GM23338 (cell line): Measurements from ENCODE around the gene DTNA. TPM values are rescaled to one million over a fixed set of nuclear protein-coding genes. Genes with fewer than 3 reads are reported as not detected.
A peak's percentile ranks its signal among the peaks of the same experiment; 100 is the strongest.

Source experiments
- ATAC-seq: fragments of 200-7000 bp; cut with Tn5 transposase; 3 replicates; pipeline ENCODE4 v1.9.1; 2020
- DNase-seq: peaks from one replicate; pipeline ENCODE4 v3.0.0-alpha.2; 2015; ENCODE audit warnings: low spot score
- H2AFZ ChIP-seq: fragments of 200-600 bp; sonication (generic); 2 replicates; pipeline ENCODE4 v1.8.0; 2016; ENCODE audit warnings: antibody characterized with exemption, mild to moderate bottlenecking, moderate library complexity
- H3F3A ChIP-seq: fragments of 200-600 bp; sonication (generic); replicated peaks from 2 replicates; pipeline ENCODE4 v1.8.0; 2017; ENCODE audit warnings: antibody characterized with exemption, mixed run types, low read depth
- H3K27ac ChIP-seq: fragments of 200-600 bp; sonication (generic); 2 replicates; pipeline ENCODE4 v1.6.1; 2016; ENCODE audit warnings: low read depth
- H3K27me3 ChIP-seq: fragments of 200-600 bp; sonication (generic); 2 replicates; pipeline ENCODE4 v1.8.0; 2016; ENCODE audit warnings: mild to moderate bottlenecking, mixed run types, moderate library complexity; ENCODE audit not compliant: insufficient read depth
- H3K36me3 ChIP-seq: fragments of 200-600 bp; sonication (generic); 2 replicates; pipeline ENCODE4 v1.8.0; 2016; ENCODE audit warnings: mild to moderate bottlenecking; ENCODE audit not compliant: insufficient read depth
- H3K4me1 ChIP-seq: fragments of 200-600 bp; sonication (generic); 2 replicates; pipeline ENCODE4 v1.8.0; 2016; ENCODE audit warnings: mild to moderate bottlenecking, moderate library complexity; ENCODE audit not compliant: insufficient read depth
- H3K4me2 ChIP-seq: fragments of 200-600 bp; sonication (generic); 2 replicates; pipeline ENCODE4 v1.7.1; 2017; ENCODE audit warnings: mixed run types
- H3K4me3 ChIP-seq: fragments of 200-600 bp; sonication (generic); 2 replicates; pipeline ENCODE4 v1.6.1; 2016; ENCODE audit warnings: mixed run types
- H3K79me2 ChIP-seq: fragments of 200-600 bp; sonication (generic); replicated peaks from 2 replicates; pipeline ENCODE4 v1.8.0; 2017; ENCODE audit warnings: mild to moderate bottlenecking; ENCODE audit not compliant: insufficient read depth
- H3K9me2 ChIP-seq: fragments of 200-600 bp; sonication (generic); 2 replicates; pipeline ENCODE4 v1.8.0; 2017; ENCODE audit not compliant: insufficient read depth
- H4K20me1 ChIP-seq: fragments of 200-600 bp; sonication (generic); replicated peaks from 2 replicates; pipeline ENCODE4 v1.8.0; 2017; ENCODE audit warnings: mild to moderate bottlenecking; ENCODE audit not compliant: insufficient read depth
- H3K27ac Mint-ChIP-seq: 2 replicates; pipeline ENCODE4 v1.8.0; 2020; ENCODE audit warnings: inconsistent platforms, mild to moderate bottlenecking, moderate library complexity, mixed read lengths
- H3K27me3 Mint-ChIP-seq: 3 replicates; pipeline ENCODE4 v1.8.0; 2022; ENCODE audit warnings: low read depth, mild to moderate bottlenecking, moderate library complexity, mixed read lengths, inconsistent platforms; ENCODE audit not compliant: insufficient read depth, poor library complexity
- H3K36me3 Mint-ChIP-seq: 3 replicates; pipeline ENCODE4 v1.8.0; 2021; ENCODE audit warnings: low read depth, mild to moderate bottlenecking, inconsistent platforms, moderate library complexity, mixed read lengths
- H3K4me1 Mint-ChIP-seq: 3 replicates; pipeline ENCODE4 v1.8.0; 2020; ENCODE audit warnings: mild to moderate bottlenecking, inconsistent platforms, mixed read lengths
- H3K4me3 Mint-ChIP-seq: 3 replicates; pipeline ENCODE4 v1.8.0; 2021; ENCODE audit warnings: moderate library complexity, mild to moderate bottlenecking, inconsistent platforms, mixed read lengths
- H3K9me3 Mint-ChIP-seq: 3 replicates; pipeline ENCODE4 v1.8.0; 2020; ENCODE audit warnings: moderate library complexity, mild to moderate bottlenecking, inconsistent platforms, mixed read lengths
- CREB1 ChIP-seq: fragments of 250-450 bp; sonication (Bioruptor Pico); IDR thresholded peaks from 2 replicates; pipeline ENCODE4 v1.5.0; 2020; ENCODE audit warnings: low read depth, mild to moderate bottlenecking, moderate library complexity
- EZH2 ChIP-seq: fragments of 200-600 bp; sonication (generic); IDR thresholded peaks from one replicate; pipeline ENCODE4 v1.8.0; 2017; ENCODE audit warnings: antibody characterized with exemption, mild to moderate bottlenecking, low read depth; ENCODE audit not compliant: unreplicated experiment
- EZH2phosphoT487 ChIP-seq: fragments of 200-600 bp; sonication (generic); IDR thresholded peaks from one replicate; pipeline ENCODE4 v1.8.1; 2018; ENCODE audit warnings: antibody characterized with exemption; ENCODE audit not compliant: unreplicated experiment
- JUNB ChIP-seq: IDR thresholded peaks from one replicate; pipeline ENCODE4 v1.6.1; 2016; ENCODE audit warnings: antibody characterized with exemption; ENCODE audit not compliant: unreplicated experiment
- NANOG ChIP-seq: IDR thresholded peaks from 2 replicates; pipeline ENCODE4 v1.6.1; 2016; ENCODE audit warnings: antibody characterized with exemption, borderline replicate concordance
- POLR2AphosphoS5 ChIP-seq: IDR thresholded peaks from 2 replicates; pipeline ENCODE4 v1.6.1; 2016; ENCODE audit warnings: antibody characterized with exemption, low read depth
- STAT1 ChIP-seq: IDR thresholded peaks from one replicate; pipeline ENCODE4 v1.6.1; 2016; ENCODE audit warnings: antibody characterized with exemption; ENCODE audit not compliant: unreplicated experiment
- ZNF114 ChIP-seq: fragments of 250-450 bp; sonication (Bioruptor Pico); IDR thresholded peaks from 2 replicates; pipeline ENCODE4 v1.5.0; 2020; ENCODE audit warnings: mild to moderate bottlenecking, moderate library complexity
- ZNF331 ChIP-seq: fragments of 250-450 bp; sonication (Bioruptor Pico); IDR thresholded peaks from 2 replicates; pipeline ENCODE4 v1.5.0; 2020; ENCODE audit warnings: low read depth, mild to moderate bottlenecking, moderate library complexity
- polyA plus RNA-seq: library from polyadenylated mRNA; unstranded; fragments of >200 nt; fragmentation: Nextera tagmentation; extraction: Ambion mirVana; gene quantifications from 2 replicates; pipeline ENCODE4 v1.2.1, GENCODE V29; 2016
- total RNA-seq: library from RNA; depleted of rRNA; stranded (reverse); fragments of >200 nt; shearing (Covaris generic); gene quantifications from 2 replicates; pipeline ENCODE4 v1.2.3, GENCODE V29; 2014
- TF ChIP-seq, protein P1 (sequence below), 2 experiments: fragments of 200-600 bp in 1 of 2; sonication (generic) in 1 of 2; conservative IDR thresholded peaks; 2 replicates each; pipeline versions ENCODE4 v1.5.1 to v1.6.1; 2016 to 2017; ENCODE audit warnings: antibody characterized with exemption in 2 of 2, low read depth in 2 of 2, mild to moderate bottlenecking in 2 of 2, moderate library complexity in 1 of 2
- TF ChIP-seq, protein P2 (sequence below): IDR thresholded peaks from one replicate; pipeline ENCODE4 v1.6.1; 2018; ENCODE audit warnings: antibody characterized with exemption; ENCODE audit not compliant: unreplicated experiment
- TF ChIP-seq, protein P3 (sequence below): IDR thresholded peaks from 2 replicates; pipeline ENCODE4 v1.6.1; 2016; ENCODE audit warnings: antibody characterized with exemption
- TF ChIP-seq, protein P4 (sequence below): fragments of 250-450 bp; sonication (Bioruptor Pico); IDR thresholded peaks from 2 replicates; pipeline ENCODE4 v1.5.0; 2020; ENCODE audit warnings: mild to moderate bottlenecking, moderate library complexity

DTNA gene
- total and polyA plus RNA-seq, 2 experiments from 2014 or later, result 11.5 to 25.1 TPM

DNA sequence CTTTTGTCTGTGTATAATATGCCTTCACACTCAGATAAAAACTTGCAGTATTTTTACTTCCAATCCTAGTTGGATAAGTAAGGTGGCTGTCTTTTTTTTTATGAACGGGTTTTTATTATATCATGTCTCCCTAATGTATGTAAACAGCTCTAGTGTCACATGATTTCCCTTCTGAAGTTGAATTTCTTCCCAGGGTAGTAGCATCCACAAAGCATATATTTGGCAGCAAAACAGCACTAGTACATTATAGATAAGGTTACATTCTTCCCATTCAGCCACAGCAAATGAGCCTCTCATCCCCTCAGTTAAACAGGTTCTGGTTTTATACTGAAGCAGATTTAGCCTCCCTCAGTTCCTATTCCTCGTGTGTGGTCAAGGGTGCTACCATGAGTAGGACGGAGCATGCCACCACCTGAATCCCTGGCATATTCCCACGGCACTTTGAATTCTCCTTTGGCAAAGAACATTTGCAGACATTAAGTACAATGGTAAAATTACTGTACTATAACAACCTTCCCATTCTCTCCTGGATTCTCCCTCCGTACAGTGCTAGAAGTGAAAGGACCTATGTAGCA lies 15.4 kb upstream of the DTNA start:
- no peak overlapping the region for H3K4me3 ChIP-seq
- ATAC-seq (no peak), DNase-seq (no peak)
- H3K9me2 ChIP-seq, result peaks cover 12% of the 10 kb centered on the region; the same call in 1 of the 2 replicates
- Mint-ChIP-seq H3K27me3 (no peaks in the 10 kb centered on the region), H3K36me3 (peaks cover 10% of the 10 kb centered on the region), H3K9me3 (peaks cover 4% of the 10 kb centered on the region; the same call in 2 of the 3 replicates), H3K4me3 (no peak overlapping the region), H3K4me1 (peaks cover 16% of the 10 kb centered on the region), H3K27ac (peak overlapping the region; percentile 73; the same call in 1 of the 2 replicates)
- H3K27me3 ChIP-seq, result no peaks in the 10 kb centered on the region
- H4K20me1 ChIP-seq, result no peaks in the 10 kb centered on the region
- no peaks in the 10 kb centered on the region for H3F3A ChIP-seq
- peaks cover 10% of the 10 kb centered on the region for H3K4me1 ChIP-seq
- no peaks in the 10 kb centered on the region for H3K79me2 ChIP-seq
- H3K27ac ChIP-seq, result no peak overlapping the region
- no peak overlapping the region for H3K4me2 ChIP-seq
- H2AFZ ChIP-seq, result no peak overlapping the region
- TF ChIP-seq, protein P1, sequence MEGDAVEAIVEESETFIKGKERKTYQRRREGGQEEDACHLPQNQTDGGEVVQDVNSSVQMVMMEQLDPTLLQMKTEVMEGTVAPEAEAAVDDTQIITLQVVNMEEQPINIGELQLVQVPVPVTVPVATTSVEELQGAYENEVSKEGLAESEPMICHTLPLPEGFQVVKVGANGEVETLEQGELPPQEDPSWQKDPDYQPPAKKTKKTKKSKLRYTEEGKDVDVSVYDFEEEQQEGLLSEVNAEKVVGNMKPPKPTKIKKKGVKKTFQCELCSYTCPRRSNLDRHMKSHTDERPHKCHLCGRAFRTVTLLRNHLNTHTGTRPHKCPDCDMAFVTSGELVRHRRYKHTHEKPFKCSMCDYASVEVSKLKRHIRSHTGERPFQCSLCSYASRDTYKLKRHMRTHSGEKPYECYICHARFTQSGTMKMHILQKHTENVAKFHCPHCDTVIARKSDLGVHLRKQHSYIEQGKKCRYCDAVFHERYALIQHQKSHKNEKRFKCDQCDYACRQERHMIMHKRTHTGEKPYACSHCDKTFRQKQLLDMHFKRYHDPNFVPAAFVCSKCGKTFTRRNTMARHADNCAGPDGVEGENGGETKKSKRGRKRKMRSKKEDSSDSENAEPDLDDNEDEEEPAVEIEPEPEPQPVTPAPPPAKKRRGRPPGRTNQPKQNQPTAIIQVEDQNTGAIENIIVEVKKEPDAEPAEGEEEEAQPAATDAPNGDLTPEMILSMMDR (conservative IDR thresholded peaks at IDR 0.05; ENCODE audit: low read depth in 2 of 2), result no peak
- TF ChIP-seq, protein P2, sequence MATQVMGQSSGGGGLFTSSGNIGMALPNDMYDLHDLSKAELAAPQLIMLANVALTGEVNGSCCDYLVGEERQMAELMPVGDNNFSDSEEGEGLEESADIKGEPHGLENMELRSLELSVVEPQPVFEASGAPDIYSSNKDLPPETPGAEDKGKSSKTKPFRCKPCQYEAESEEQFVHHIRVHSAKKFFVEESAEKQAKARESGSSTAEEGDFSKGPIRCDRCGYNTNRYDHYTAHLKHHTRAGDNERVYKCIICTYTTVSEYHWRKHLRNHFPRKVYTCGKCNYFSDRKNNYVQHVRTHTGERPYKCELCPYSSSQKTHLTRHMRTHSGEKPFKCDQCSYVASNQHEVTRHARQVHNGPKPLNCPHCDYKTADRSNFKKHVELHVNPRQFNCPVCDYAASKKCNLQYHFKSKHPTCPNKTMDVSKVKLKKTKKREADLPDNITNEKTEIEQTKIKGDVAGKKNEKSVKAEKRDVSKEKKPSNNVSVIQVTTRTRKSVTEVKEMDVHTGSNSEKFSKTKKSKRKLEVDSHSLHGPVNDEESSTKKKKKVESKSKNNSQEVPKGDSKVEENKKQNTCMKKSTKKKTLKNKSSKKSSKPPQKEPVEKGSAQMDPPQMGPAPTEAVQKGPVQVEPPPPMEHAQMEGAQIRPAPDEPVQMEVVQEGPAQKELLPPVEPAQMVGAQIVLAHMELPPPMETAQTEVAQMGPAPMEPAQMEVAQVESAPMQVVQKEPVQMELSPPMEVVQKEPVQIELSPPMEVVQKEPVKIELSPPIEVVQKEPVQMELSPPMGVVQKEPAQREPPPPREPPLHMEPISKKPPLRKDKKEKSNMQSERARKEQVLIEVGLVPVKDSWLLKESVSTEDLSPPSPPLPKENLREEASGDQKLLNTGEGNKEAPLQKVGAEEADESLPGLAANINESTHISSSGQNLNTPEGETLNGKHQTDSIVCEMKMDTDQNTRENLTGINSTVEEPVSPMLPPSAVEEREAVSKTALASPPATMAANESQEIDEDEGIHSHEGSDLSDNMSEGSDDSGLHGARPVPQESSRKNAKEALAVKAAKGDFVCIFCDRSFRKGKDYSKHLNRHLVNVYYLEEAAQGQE, result no peak
- no peak for TF ChIP-seq ZNF331 (CRISPR knock-in tag)
- TF ChIP-seq, protein P3, sequence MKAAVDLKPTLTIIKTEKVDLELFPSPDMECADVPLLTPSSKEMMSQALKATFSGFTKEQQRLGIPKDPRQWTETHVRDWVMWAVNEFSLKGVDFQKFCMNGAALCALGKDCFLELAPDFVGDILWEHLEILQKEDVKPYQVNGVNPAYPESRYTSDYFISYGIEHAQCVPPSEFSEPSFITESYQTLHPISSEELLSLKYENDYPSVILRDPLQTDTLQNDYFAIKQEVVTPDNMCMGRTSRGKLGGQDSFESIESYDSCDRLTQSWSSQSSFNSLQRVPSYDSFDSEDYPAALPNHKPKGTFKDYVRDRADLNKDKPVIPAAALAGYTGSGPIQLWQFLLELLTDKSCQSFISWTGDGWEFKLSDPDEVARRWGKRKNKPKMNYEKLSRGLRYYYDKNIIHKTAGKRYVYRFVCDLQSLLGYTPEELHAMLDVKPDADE, result no peak
- TF ChIP-seq STAT1, result no peak
- TF ChIP-seq CREB1, result no peak
- no peak for TF ChIP-seq NANOG
- TF ChIP-seq, protein P4, sequence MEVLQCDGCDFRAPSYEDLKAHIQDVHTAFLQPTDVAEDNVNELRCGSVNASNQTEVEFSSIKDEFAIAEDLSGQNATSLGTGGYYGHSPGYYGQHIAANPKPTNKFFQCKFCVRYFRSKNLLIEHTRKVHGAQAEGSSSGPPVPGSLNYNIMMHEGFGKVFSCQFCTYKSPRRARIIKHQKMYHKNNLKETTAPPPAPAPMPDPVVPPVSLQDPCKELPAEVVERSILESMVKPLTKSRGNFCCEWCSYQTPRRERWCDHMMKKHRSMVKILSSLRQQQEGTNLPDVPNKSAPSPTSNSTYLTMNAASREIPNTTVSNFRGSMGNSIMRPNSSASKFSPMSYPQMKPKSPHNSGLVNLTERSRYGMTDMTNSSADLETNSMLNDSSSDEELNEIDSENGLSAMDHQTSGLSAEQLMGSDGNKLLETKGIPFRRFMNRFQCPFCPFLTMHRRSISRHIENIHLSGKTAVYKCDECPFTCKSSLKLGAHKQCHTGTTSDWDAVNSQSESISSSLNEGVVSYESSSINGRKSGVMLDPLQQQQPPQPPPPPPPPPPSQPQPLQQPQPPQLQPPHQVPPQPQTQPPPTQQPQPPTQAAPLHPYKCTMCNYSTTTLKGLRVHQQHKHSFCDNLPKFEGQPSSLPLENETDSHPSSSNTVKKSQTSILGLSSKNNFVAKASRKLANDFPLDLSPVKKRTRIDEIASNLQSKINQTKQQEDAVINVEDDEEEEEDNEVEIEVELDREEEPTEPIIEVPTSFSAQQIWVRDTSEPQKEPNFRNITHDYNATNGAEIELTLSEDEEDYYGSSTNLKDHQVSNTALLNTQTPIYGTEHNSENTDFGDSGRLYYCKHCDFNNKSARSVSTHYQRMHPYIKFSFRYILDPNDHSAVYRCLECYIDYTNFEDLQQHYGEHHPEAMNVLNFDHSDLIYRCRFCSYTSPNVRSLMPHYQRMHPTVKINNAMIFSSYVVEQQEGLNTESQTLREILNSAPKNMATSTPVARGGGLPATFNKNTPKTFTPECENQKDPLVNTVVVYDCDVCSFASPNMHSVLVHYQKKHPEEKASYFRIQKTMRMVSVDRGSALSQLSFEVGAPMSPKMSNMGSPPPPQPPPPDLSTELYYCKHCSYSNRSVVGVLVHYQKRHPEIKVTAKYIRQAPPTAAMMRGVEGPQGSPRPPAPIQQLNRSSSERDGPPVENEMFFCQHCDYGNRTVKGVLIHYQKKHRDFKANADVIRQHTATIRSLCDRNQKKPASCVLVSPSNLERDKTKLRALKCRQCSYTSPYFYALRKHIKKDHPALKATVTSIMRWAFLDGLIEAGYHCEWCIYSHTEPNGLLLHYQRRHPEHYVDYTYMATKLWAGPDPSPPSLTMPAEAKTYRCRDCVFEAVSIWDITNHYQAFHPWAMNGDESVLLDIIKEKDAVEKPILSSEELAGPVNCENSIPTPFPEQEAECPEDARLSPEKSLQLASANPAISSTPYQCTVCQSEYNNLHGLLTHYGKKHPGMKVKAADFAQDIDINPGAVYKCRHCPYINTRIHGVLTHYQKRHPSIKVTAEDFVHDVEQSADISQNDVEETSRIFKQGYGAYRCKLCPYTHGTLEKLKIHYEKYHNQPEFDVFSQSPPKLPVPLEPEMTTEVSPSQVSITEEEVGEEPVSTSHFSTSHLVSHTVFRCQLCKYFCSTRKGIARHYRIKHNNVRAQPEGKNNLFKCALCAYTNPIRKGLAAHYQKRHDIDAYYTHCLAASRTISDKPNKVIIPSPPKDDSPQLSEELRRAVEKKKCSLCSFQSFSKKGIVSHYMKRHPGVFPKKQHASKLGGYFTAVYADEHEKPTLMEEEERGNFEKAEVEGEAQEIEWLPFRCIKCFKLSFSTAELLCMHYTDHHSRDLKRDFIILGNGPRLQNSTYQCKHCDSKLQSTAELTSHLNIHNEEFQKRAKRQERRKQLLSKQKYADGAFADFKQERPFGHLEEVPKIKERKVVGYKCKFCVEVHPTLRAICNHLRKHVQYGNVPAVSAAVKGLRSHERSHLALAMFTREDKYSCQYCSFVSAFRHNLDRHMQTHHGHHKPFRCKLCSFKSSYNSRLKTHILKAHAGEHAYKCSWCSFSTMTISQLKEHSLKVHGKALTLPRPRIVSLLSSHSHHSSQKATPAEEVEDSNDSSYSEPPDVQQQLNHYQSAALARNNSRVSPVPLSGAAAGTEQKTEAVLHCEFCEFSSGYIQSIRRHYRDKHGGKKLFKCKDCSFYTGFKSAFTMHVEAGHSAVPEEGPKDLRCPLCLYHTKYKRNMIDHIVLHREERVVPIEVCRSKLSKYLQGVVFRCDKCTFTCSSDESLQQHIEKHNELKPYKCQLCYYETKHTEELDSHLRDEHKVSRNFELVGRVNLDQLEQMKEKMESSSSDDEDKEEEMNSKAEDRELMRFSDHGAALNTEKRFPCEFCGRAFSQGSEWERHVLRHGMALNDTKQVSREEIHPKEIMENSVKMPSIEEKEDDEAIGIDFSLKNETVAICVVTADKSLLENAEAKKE (CRISPR knock-in tag), result no peak
- TF ChIP-seq JUNB, result no peak
- TF ChIP-seq EZH2, result no peak
- TF ChIP-seq EZH2phosphoT487, result no peak
- no peak for TF ChIP-seq ZNF114 (CRISPR knock-in tag)
- TF ChIP-seq POLR2AphosphoS5, result no peak
- H3K36me3 ChIP-seq, result no peaks in the 10 kb centered on the region
